ENCODE measurements around the gene PLAC9.

The PLAC9 gene

GRCh38 chr10:80139265-80139664 is 6.7 kb downstream of the PLAC9 start:
- no peak overlapping the region for H2BK12ac ChIP-seq (ENCODE audit: low read length)
- H3K9me3 ChIP-seq (ENCODE audit: insufficient read depth, low read depth, low read length): no peaks in the 10 kb centered on the region
- H3K27me3 ChIP-seq (ENCODE audit: insufficient read depth, low read length): no peaks in the 10 kb centered on the region
- no peak overlapping the region for H2BK5ac ChIP-seq (ENCODE audit: low read depth, low read length, poor library complexity)
- H4K8ac ChIP-seq (ENCODE audit: low read depth, low read length): no peak overlapping the region
- H3K36me3 ChIP-seq (ENCODE audit: control insufficient read depth in 1 of 2, insufficient read depth in 2 of 2, low read length in 2 of 2): no peaks in the 10 kb centered on the region
- H3K79me1 ChIP-seq (ENCODE audit: low read length): no peaks in the 10 kb centered on the region
- H3K23ac ChIP-seq (ENCODE audit: low read length): no peak overlapping the region
- no peak overlapping the region for H3K27ac ChIP-seq (ENCODE audit: low read depth, low read length)
- no peak overlapping the region for H2BK120ac ChIP-seq (ENCODE audit: insufficient read depth, low read length, poor library complexity)
- no peak overlapping the region for H2AK5ac ChIP-seq (ENCODE audit: low read length)
- no peak overlapping the region for H3K4me3 ChIP-seq (ENCODE audit: low read depth, low read length)
- H4K91ac ChIP-seq (ENCODE audit: low read depth, low read length): no peak overlapping the region
- no peak overlapping the region for H3K9ac ChIP-seq (ENCODE audit: low read length)
- H3K79me2 ChIP-seq (ENCODE audit: control insufficient read depth, insufficient read depth, low read length, poor library complexity): no peaks in the 10 kb centered on the region
- no peak overlapping the region for H3K18ac ChIP-seq (ENCODE audit: low read length)
- no peak overlapping the region for H2AFZ ChIP-seq (ENCODE audit: insufficient read depth, low read length, poor library complexity)
- no peak overlapping the region for H3K4ac ChIP-seq (ENCODE audit: low read depth, low read length)
- no peak overlapping the region for H3K4me2 ChIP-seq (ENCODE audit: low read length)
- DNase-seq: no peak
- no peak overlapping the region for H4K12ac ChIP-seq (ENCODE audit: low read depth, low read length)
- no CpG with 5 or more reads among the region's 2 CpGs for WGBS (ENCODE audit: extremely low coverage, insufficient coverage, insufficient read length)
- no peak overlapping the region for H3K14ac ChIP-seq (ENCODE audit: low read length)
- no peaks in the 10 kb centered on the region for H3K4me1 ChIP-seq (ENCODE audit: control insufficient read depth in 1 of 2, insufficient read depth in 2 of 2, low read length in 2 of 2)

GRCh38 chr10:80140251-80140650 is 7.7 kb downstream of the PLAC9 start:
- no CpG with 5 or more reads among the region's 7 CpGs for WGBS (ENCODE audit: extremely low coverage, insufficient coverage, insufficient read length)
- Histone ChIP-seq H2BK5ac (ENCODE audit: low read depth, low read length, poor library complexity) (no peak overlapping the region), H3K18ac (ENCODE audit: low read length) (no peak overlapping the region), H2AK5ac (ENCODE audit: low read length) (no peak overlapping the region), H2AFZ (ENCODE audit: insufficient read depth, low read length, poor library complexity) (no peak overlapping the region), H3K9ac (ENCODE audit: low read length) (no peak overlapping the region), H3K36me3 (ENCODE audit: control insufficient read depth in 1 of 2, insufficient read depth in 2 of 2, low read length in 2 of 2) (no peaks in the 10 kb centered on the region), H3K4ac (ENCODE audit: low read depth, low read length) (no peak overlapping the region), H3K4me1 (ENCODE audit: control insufficient read depth in 1 of 2, insufficient read depth in 2 of 2, low read length in 2 of 2) (no peaks in the 10 kb centered on the region), H4K12ac (ENCODE audit: low read depth, low read length) (no peak overlapping the region), H3K9me3 (ENCODE audit: insufficient read depth, low read depth, low read length) (no peaks in the 10 kb centered on the region), H3K4me3 (ENCODE audit: low read depth, low read length) (no peak overlapping the region), H3K4me2 (ENCODE audit: low read length) (no peak overlapping the region), H3K23ac (ENCODE audit: low read length) (no peak overlapping the region), H3K14ac (ENCODE audit: low read length) (no peak overlapping the region), H3K79me1 (ENCODE audit: low read length) (no peaks in the 10 kb centered on the region), H3K27ac (ENCODE audit: low read depth, low read length) (no peak overlapping the region), H3K79me2 (ENCODE audit: control insufficient read depth, insufficient read depth, low read length, poor library complexity) (no peaks in the 10 kb centered on the region), H2BK12ac (ENCODE audit: low read length) (no peak overlapping the region), H4K91ac (ENCODE audit: low read depth, low read length) (no peak overlapping the region), H2BK120ac (ENCODE audit: insufficient read depth, low read length, poor library complexity) (no peak overlapping the region), H4K8ac (ENCODE audit: low read depth, low read length) (no peak overlapping the region), H3K27me3 (ENCODE audit: insufficient read depth, low read length) (no peaks in the 10 kb centered on the region)
- no peak for DNase-seq

GRCh38 chr10:80141696-80142460 is 9.3 kb downstream of the PLAC9 start:
- Histone ChIP-seq H4K91ac (ENCODE audit: low read depth, low read length) (no peak overlapping the region), H2AK5ac (ENCODE audit: low read length) (no peak overlapping the region), H3K4ac (ENCODE audit: low read depth, low read length) (no peak overlapping the region), H3K79me1 (ENCODE audit: low read length) (no peaks in the 10 kb centered on the region), H3K4me1 (ENCODE audit: control insufficient read depth in 1 of 2, insufficient read depth in 2 of 2, low read length in 2 of 2) (no peaks in the 10 kb centered on the region), H3K36me3 (ENCODE audit: control insufficient read depth in 1 of 2, insufficient read depth in 2 of 2, low read length in 2 of 2) (no peaks in the 10 kb centered on the region), H4K8ac (ENCODE audit: low read depth, low read length) (no peak overlapping the region), H2AFZ (ENCODE audit: insufficient read depth, low read length, poor library complexity) (no peak overlapping the region), H3K79me2 (ENCODE audit: control insufficient read depth, insufficient read depth, low read length, poor library complexity) (no peaks in the 10 kb centered on the region), H3K9me3 (ENCODE audit: insufficient read depth, low read depth, low read length) (no peaks in the 10 kb centered on the region), H3K27me3 (ENCODE audit: insufficient read depth, low read length) (no peaks in the 10 kb centered on the region), H3K14ac (ENCODE audit: low read length) (no peak overlapping the region), H4K12ac (ENCODE audit: low read depth, low read length) (no peak overlapping the region), H3K9ac (ENCODE audit: low read length) (no peak overlapping the region), H3K4me2 (ENCODE audit: low read length) (no peak overlapping the region), H2BK120ac (ENCODE audit: insufficient read depth, low read length, poor library complexity) (no peak overlapping the region), H2BK5ac (ENCODE audit: low read depth, low read length, poor library complexity) (no peak overlapping the region), H3K18ac (ENCODE audit: low read length) (no peak overlapping the region), H3K27ac (ENCODE audit: low read depth, low read length) (no peak overlapping the region), H3K4me3 (ENCODE audit: low read depth, low read length) (no peak overlapping the region), H3K23ac (ENCODE audit: low read length) (no peak overlapping the region), H2BK12ac (ENCODE audit: low read length) (no peak overlapping the region)
- no CpG with 5 or more reads among the region's 19 CpGs for WGBS (ENCODE audit: extremely low coverage, insufficient coverage, insufficient read length)
- DNase-seq: no peak

GRCh38 chr10:80144067-80144695 is 11.7 kb downstream of the PLAC9 start:
- Histone ChIP-seq H3K23ac (ENCODE audit: low read length) (no peak overlapping the region), H2AK5ac (ENCODE audit: low read length) (no peak overlapping the region), H3K27me3 (ENCODE audit: insufficient read depth, low read length) (no peaks in the 10 kb centered on the region), H3K27ac (ENCODE audit: low read depth, low read length) (no peak overlapping the region), H3K4ac (ENCODE audit: low read depth, low read length) (no peak overlapping the region), H2BK5ac (ENCODE audit: low read depth, low read length, poor library complexity) (no peak overlapping the region), H2AFZ (ENCODE audit: insufficient read depth, low read length, poor library complexity) (no peak overlapping the region), H4K8ac (ENCODE audit: low read depth, low read length) (no peak overlapping the region), H2BK12ac (ENCODE audit: low read length) (no peak overlapping the region), H3K4me1 (ENCODE audit: control insufficient read depth in 1 of 2, insufficient read depth in 2 of 2, low read length in 2 of 2) (no peaks in the 10 kb centered on the region), H3K36me3 (ENCODE audit: control insufficient read depth in 1 of 2, insufficient read depth in 2 of 2, low read length in 2 of 2) (peaks cover 4 to 5% of the 10 kb centered on the region in 2 experiments), H3K9me3 (ENCODE audit: insufficient read depth, low read depth, low read length) (no peaks in the 10 kb centered on the region), H3K79me1 (ENCODE audit: low read length) (no peaks in the 10 kb centered on the region), H3K79me2 (ENCODE audit: control insufficient read depth, insufficient read depth, low read length, poor library complexity) (no peaks in the 10 kb centered on the region), H2BK120ac (ENCODE audit: insufficient read depth, low read length, poor library complexity) (no peak overlapping the region), H4K91ac (ENCODE audit: low read depth, low read length) (no peak overlapping the region), H3K4me3 (ENCODE audit: low read depth, low read length) (peak overlapping the region; percentile 1), H3K14ac (ENCODE audit: low read length) (no peak overlapping the region), H3K9ac (ENCODE audit: low read length) (no peak overlapping the region), H4K12ac (ENCODE audit: low read depth, low read length) (no peak overlapping the region), H3K4me2 (ENCODE audit: low read length) (no peak overlapping the region), H3K18ac (ENCODE audit: low read length) (no peak overlapping the region)
- peak; percentile 44 to 47 for DNase-seq
- no CpG with 5 or more reads among the region's 28 CpGs for WGBS (ENCODE audit: extremely low coverage, insufficient coverage, insufficient read length)

All from trophoblast cell (in vitro differentiated cells and primary cell).